Epidermal melanocyte (primary cell): ENCODE results near the gene TTYH3.
"Not testable (repeated sequence)": the region's sequence is repeated elsewhere in the genome, so short reads cannot be mapped to it uniquely, and the experiment has no call there.

Source experiments
- DNase-seq: peaks from one replicate; pipeline ENCODE4 v3.0.0; 2011; ENCODE audit warnings: low spot score; ENCODE audit not compliant: insufficient read length

TTYH3 gene

GRCh38 chr7:2631946-2632732, at the start of gene TTYH3:
Gene TTYH3 (plus strand): TSS chr7:2631986. CDS start chr7:2632156, 170 bp downstream.
- no peak for DNase-seq

- no peak for DNase-seq
Observed at GRCh38 chr7:2582006-2582735, 49.6 kb upstream of the TTYH3 start.

GRCh38 chr7:2583798-2584580, 47.8 kb upstream of the TTYH3 start:
- no peak for DNase-seq

- DNase-seq = no peak
Observed at GRCh38 chr7:2585446-2585845, 46.3 kb upstream of the TTYH3 start.

- DNase-seq = no peak
Observed at GRCh38 chr7:2586326-2587020, 45.3 kb upstream of the TTYH3 start.

GRCh38 chr7:2587134-2587533, 44.7 kb upstream of the TTYH3 start:
- no peak for DNase-seq

- no peak for DNase-seq
Observed at GRCh38 chr7:2587778-2588177, 44.0 kb upstream of the TTYH3 start.

GRCh38 chr7:2589341-2589740, 42.4 kb upstream of the TTYH3 start:
- DNase-seq = no peak

GRCh38 chr7:2589941-2590340, 41.8 kb upstream of the TTYH3 start:
- DNase-seq = not testable (repeated sequence)

- DNase-seq = no peak
Observed at GRCh38 chr7:2592375-2592865, 39.4 kb upstream of the TTYH3 start.

GRCh38 chr7:2593036-2593727, 38.6 kb upstream of the TTYH3 start:
- no peak for DNase-seq

- no peak for DNase-seq
Observed at GRCh38 chr7:2594599-2594998, 37.2 kb upstream of the TTYH3 start.

GRCh38 chr7:2595258-2595860, 36.4 kb upstream of the TTYH3 start:
- no peak for DNase-seq

- DNase-seq = no peak
Observed at GRCh38 chr7:2596464-2597272, 35.1 kb upstream of the TTYH3 start.

GRCh38 chr7:2597273-2597640, 34.5 kb upstream of the TTYH3 start:
- DNase-seq = no peak

GRCh38 chr7:2598154-2598823, 33.5 kb upstream of the TTYH3 start:
- DNase-seq = no peak

GRCh38 chr7:2601065-2601464, 30.7 kb upstream of the TTYH3 start:
- DNase-seq = no peak

GRCh38 chr7:2601907-2602306, 29.9 kb upstream of the TTYH3 start:
- no peak for DNase-seq
